HG03066 (cell line): ENCODE results near the gene C1orf198.
A peak's percentile ranks its signal among the peaks of the same experiment; 100 is the strongest.

ENCODE experiments used
- ATAC-seq: cut with Tn5 transposase; IDR thresholded peaks from one replicate; pipeline ENCODE4 v1.9.1; 2021; ENCODE audit warnings: low read depth; ENCODE audit not compliant: unreplicated experiment

C1orf198 gene

DNA sequence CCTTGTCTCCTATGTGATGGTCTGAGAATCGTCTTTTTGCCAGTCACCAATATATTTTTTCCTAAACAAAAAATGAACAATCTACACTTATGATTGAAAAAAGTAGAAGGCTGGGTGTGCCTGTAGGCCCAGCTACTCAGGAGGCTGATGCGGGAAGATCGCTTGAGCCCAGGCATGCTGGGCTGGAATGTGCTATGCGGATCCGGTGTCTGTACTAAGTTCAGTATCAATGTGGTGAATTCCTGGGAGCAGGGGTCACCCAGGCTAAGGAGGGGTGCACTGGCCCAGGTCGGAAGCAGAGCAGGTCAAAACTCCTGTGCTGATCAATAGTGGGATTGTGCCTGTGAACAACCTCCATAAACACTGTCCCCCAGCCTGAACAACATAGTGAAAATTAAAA lies 25.7 kb upstream of the C1orf198 start:
- ATAC-seq, result no peak

DNA sequence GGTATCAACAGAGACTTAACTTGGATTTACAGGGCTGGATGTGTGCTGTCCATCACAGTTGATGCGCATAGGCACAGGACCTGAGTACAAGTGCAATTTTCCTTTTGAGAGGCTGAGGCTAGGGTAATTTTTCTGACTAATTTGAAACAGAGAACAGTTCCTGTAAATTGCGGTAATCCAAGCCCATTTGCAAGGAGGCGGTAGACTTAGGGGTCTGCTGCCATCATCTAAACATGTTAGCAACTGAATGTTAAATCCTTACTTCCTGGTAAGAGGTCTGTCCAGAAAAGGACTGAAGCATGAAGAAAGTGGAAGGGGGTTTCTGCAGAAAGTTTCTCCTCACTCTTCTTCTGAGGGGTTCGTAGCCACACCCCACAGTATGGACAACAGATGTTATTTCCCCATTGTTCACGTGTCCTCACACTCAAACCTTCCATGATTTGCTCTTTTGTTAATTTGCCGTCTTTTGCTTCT lies 23.7 kb upstream of the C1orf198 start:
- ATAC-seq, result no peak

DNA sequence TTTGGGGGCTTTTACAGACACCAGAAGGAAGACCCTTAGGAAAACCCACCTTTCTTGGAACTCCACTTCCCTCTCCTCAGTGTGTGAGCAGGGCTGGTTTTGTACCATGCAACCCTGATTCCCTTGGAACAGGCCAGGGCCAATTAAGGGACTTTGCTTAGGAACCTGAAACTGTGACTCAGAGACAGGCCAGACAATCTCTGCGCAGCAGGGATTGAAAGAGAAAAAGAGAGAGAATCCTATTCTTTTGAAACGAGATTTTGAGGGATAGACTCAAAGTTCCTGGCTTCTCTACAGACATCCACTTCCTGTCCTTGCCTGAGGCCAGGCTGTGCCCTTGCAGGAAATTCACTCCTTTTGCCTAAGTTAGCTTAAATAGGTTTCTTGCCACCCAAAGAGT lies 23.1 kb upstream of the C1orf198 start:
- no peak for ATAC-seq

GRCh38 chr1:230884646-230885045 lies 16.3 kb upstream of the C1orf198 start:
- ATAC-seq, result no peak

DNA sequence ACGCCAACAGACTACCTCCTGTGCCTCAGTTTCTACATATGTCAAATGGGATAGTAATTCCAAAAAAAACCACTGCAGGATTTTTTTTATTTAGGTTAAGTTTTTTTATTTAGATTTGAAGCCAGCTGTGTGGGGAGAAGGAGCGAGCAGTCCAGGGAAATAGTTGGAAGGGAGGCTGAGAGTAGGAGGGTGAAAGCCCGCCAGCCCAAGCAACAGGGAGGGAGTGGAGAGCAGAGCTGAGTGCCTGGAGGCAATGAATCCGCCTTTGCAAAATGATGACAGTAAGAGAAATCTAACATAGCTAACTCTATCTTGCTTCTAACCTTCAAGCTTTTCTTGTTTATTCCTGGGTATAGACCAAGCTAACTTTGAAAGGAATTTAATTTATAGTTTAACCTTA lies 15.6 kb upstream of the C1orf198 start:
- ATAC-seq, result no peak

DNA sequence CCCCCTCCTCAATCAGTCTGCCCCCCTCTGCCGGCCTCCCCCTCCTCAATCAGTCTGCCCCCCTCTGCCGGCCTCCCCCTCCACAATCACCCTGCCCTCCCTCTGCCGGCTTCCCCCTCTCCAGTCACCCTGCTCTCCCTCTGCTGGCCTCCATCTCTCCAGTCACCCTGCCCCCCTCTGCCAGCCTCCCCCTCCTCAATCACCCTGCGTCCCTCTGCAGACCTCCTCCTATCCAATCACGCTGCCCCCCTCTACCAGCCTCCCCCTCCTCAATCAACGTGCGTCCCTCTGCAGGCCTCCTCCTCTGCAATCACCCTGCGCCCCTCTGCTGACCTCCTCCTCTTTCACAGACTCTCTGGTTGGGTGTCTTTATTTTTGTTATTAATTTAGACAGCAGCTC lies 11.5 kb upstream of the C1orf198 start:
- ATAC-seq, result no peak

DNA sequence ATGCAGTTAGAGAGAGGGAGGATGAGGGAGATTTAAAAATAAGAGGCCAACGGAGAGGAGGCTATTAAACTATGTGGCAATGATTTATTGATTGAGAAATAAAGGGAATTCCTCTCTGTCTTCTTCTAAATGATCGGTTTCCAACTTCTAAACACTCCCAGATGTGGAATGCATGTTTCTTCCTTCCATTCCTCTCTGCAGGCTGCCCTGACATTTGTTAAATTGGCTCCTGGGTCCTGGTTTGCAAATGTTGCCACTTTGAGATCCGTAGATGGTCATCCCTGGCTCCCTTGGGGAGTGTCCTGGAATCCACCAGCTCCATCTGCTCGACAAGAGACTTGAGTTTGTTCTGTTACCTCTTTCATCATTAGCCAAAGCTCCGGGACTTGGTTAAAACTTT lies 10.3 kb upstream of the C1orf198 start:
- no peak for ATAC-seq

DNA sequence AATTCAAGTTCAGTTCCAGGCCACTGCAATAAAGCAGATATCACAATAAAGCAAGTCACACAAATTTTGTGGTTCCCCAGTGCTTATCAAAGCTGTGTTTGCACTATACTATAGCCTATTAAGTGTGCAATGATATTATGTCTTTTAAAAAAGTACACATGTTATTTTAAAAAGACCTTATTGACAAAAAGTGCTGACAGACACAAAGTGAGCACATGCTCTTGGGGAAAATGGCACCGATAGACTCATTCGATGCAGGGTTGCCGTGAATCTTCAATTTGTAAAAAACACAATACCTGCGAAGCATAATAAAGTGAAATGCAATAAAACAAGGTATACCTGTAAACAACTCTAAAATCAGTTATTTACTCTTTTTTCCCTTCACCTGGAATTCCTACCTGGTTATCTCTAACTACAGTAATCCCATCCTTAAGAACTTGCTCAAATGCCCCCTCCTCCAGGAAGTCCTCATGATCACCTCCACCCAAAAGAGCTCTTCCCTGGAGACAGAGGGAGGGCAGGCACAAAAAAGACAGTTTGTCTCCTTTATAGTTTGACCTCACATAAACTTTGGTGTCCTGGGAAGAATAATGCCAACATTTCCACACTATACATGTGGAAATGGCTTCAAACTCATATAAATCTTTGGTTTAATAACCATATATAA lies 9.7 kb upstream of the C1orf198 start:
- no peak for ATAC-seq

DNA sequence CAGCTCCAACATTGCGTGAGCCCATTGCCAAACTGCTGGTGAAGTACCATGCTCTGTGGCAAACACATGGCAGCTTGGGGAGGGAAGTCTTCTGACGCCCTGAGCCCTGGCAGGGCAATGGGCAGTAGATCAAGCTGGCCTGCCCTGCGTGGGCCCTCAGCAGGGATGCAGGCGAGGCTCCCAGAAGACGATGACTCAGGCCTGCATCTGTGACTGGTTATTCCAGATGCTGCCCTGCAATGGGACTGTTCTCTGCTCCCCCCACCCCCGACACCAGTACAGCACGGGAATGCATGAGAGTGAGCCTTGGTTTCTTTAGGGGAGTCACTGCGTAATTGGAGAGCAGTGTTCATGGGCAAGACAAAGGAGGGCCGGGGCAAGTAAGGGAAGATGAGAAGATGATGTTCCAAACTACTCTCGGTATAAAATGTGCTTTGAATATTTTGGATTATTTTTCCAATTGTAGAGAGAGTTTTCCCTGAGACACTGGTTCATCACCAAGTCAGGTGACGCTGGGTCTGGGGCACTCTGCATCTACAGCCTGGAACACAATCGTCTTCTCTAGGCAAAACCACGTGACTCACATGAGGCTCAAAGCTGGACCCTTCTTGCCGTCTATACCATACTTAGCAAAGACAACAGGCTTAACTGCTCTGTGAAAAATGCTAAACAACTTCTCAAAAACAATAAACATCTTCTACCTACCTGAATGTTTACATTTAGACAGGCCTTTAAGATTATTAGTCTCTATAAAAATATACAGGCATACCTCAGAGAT lies 9.0 kb upstream of the C1orf198 start:
- ATAC-seq, result no peak

DNA sequence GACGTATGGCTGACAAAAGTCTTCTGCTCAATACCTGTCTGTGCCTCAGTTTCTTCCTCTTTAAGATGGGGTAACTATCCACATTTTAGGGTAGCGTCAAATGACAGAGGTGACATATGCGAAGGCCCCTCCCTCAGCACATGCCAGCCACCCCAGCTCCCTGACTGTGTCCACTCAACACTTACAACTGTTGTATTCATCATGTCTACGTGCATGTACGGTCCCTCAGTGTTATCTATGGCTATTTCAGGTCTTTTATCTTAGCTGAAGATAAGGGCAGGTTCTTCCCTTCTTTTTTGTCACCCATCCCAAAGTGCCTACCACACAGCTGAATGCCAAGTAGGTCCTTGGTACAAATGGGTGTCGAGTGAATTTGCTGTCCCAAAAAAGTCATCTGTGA lies 8.3 kb upstream of the C1orf198 start:
- ATAC-seq, result no peak

- no peak for ATAC-seq
Observed at GRCh38 chr1:230875370-230875769, 7.0 kb upstream of the C1orf198 start.

- ATAC-seq, result no peak
Observed at GRCh38 chr1:230870916-230871315, 2.6 kb upstream of the C1orf198 start.

DNA sequence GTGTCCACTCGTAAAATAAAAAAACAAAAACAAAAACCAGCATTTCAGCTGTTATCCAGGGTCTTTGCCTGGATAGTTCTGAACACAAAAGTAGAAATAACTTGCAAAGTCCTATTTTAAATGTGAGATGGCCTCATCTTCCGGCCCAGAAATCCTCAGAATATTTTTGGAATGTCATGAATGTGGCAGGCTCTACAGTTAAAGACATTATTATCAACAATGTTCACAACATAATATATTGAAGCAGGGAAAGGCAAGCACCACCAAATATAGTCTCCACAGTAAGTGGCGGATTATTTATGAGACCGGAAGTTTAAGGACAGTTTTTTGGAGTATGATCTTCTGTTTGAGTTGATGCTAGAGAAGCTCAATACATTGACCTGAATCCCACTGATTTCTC lies 1.2 kb upstream of the C1orf198 start:
- ATAC-seq, result no peak

GRCh38 chr1:230868736-230869385 lies 540 bp upstream of the C1orf198 start:
- ATAC-seq, result peak; percentile 31

GRCh38 chr1:230867101-230867902 lies 1.0 kb downstream of the C1orf198 start:
- peak; percentile 3 for ATAC-seq

DNA sequence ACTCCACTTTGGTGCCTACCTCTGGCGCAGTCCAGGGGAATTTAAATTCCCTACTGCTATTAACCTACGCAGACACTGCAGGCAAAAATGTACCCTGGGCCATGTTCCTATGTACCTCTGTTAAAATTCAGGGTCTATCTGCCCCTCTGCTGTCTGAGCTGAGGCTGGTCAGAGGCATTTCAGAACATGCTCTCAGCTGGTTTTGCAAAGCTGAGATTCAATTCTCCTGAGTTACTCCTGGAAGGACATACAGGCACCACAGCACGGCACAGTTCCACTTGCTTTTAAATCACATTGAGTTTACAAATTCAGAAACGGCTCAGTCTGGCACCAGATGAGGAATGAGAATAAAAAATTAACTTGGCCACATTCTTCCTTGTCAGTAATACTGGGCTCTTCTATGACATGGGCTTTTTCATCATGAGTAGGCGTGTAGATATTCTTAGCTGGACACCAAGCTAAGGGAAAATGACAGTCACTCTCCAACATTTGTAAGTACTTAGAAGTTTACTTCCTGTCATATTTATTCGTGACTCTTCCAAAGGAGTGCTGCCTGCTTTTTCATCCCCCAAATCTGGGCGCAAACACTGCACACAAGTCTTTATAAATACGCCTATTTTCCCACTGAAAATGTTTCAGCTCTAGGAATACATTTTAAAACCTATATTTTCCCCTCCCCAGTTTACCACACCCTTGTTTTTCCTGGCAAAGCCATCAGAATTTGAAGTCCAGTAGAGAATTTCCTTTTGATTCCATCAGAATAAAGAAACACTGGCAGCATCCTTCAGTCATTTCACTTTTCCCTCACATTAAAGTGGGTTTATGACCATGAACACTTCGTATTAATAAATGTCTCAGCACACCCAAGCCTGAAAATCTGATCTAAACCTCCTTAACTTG lies 1.9 kb downstream of the C1orf198 start:
- ATAC-seq, result no peak

DNA sequence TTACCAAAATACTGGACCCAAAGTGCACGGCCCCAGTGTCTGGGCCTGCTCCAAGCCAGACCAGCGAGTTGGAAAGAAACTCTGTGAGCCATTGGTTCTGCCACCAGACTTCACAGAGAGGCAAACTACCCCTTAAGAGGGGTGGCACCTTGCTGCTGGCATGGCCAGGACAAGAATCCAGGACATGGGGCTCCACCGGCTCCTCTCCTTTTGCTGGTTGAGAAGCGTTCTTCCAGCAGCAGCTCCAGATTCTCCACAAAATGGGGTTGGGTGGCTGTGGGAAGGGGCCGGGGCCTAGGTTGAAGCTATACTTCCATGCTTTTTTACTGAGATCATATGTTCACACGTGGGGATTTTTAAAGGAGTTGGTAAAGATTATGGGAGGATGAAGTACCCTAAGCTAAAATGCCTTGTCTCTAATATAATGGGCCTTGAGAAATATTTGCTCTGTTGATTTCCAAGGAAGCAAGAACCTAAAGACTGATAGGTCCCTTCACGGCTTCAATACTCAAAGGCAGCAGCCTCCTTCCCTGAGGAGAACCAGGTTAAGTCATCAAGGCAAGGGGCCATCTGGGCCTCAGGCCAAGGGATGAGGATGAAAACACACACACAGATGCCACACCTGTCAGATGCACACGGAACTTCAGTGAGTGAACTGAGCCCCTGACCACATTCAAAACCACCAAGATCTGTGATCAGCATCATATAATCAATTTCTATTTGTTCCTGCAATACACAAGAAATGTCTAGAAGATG lies 3.1 kb downstream of the C1orf198 start:
- no peak for ATAC-seq

- no peak for ATAC-seq
Observed at GRCh38 chr1:230864441-230864840, 3.9 kb downstream of the C1orf198 start.

DNA sequence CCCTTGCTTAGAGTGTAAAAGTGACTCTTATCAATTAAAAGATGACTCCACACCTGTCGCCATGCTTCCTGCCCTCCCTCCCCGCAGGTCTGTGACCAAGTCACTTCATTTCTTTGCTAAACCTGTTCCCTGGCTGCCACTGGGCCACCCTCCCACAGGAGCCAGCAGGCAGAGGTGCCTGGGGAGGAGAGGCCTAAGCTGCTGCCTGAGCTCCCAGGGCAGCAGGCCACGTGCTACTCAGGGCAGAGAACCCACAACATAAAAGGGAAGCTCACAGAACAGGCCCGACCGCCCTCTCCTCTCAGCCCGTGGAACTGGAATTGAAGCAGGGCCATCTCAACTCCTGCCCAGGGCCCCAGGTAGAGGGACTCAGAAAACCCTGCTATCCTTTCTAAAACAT lies 4.9 kb downstream of the C1orf198 start:
- no peak for ATAC-seq
